ENCODE measurements around the gene LTB.

Gene LTB

DNA sequence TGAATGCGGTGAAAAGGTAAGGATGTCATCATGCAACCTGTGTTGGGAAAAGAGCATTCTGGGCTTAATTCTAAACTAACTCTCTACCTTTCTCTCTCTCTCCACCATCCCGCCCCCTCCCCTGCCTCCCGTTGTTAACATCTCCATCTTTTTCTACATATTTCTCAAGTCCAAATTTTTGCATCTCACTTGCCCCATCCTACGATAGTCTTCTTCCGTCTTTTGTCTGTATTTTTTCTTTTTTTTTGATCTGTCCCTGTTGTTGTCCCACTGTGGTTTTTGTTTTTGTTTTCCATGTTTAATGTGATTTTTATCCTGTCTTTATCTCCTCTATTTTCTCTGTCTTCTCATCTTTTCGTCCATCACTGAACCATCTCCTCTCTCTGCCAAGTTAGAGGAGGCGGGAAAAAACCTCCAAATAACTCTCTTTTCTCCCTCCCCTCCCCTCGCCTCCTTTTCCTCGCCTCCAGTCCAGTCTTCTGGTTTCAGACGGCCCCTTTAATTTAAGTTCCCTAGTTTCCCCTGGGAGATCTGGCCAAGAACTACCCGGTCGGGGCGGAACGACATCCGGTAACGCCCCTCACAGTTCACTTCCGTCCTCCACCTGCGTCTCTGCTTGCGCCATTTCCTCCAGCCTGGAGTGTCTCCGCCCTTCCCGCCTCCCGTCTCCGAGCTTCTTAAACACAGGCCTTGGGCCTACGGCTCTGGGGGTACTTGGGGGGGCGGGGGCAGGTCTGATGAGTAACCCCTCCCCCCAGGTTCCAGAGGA is 35.1 kb downstream of the LTB start, which contains the start of gene NFKBIL1:
Gene NFKBIL1 (plus strand): TSS at position 651 of the 769 bp plus-strand sequence. CDS start 87 bp downstream, at position 738.
- DNase-seq = peak; percentile 82

GRCh38 chr6:31546339-31546957 is 35.8 kb downstream of the LTB start, which contains the start of gene ATP6V1G2:
Gene ATP6V1G2 (minus strand): TSS chr6:31546608. CDS start chr6:31546559, 49 bp downstream.
- DNase-seq = peak; percentile 88

DNA sequence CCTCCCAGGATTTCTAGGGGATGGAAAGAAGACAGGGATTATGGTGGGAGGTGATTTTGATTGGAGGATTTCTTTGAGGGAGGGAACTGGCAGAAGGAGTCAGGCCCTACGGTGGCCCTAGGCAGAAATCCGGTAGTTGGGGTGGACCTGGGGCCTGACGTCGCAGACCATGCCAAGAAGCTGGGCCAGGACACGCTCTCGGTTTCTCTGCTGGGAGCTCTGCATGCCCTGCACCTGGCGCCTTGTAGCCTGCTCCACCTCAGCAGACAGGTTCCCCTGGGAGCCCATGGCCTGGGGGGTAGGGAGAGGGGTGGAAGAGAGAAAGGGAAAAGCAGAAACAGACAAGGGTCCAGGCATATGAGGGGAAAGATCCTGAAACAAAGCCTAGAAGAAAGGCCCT is 36.9 kb downstream of the LTB start:
- no peak for DNase-seq

GRCh38 chr6:31544676-31545075 is 37.5 kb downstream of the LTB start:
- no peak for DNase-seq

GRCh38 chr6:31543639-31544038 is 38.6 kb downstream of the LTB start:
- no peak for DNase-seq

DNA sequence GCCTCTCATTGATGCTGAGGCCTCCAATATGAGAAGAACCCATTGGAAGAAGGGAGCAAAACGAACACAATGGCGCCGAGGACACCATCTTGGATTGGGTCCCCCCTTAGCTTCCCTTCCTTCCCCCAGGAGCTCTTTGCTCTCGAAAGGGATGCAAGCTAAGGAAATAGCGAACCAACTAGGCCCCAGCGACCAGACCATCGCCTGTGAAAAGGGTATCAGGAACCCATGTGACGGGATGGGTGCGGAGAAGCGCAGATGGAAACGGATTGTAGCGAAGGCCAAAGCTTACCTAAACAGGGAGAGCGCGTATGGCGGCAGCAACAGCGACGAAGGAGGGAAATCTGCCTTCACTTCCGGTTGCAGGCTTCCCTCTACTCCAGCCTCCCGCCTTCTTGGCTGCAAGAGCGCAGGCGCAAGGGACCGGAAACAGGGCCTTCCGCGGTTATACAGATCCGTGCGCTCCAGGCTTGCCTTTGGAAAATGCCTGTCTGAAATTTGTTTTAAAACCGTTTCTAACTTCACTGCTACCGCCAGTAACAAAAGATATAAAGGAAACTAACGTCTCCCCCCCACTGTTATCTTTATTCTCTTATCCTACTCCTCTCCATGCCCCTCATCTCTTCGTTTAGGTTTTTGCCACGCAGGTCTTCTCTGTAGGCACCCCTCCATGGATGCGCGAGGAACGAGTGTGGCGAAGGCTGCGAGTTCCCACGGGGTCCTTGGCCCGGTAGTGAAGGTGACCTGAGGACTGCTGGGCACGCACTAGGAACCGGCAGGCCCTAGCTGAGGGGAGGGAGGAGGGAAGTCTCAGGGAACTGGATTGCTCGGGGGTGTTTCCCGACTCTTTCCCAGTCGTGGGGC is 40.3 kb downstream of the LTB start, which contains the start of gene DDX39B:
Gene DDX39B (minus strand): TSS at position 346 of the 864 bp plus-strand sequence. CDS start 1,471 bp downstream, outside the sequence.
- peak; percentile 88 for DNase-seq

- DNase-seq = peak; percentile 69
Measured at GRCh38 chr6:31541059-31541657, 41.1 kb downstream of the LTB start.

DNA sequence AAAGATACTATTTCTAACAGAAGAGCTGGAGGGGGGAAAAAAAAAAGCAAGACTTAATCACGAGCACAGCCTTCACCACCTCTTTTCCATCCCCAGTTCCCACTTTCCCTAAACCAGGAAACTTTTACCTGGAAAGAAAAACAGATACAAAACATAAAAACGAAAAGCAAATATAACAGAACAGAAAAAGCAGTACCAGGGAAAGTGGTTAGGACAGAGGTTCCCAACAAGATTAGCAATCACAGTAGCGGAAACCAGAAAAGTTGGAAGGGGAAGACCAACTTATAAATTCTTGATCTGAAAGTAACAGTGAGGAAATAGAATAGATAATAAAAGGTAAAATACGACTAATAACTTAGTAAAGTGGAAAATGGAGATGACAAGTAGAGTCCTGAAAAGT is 41.6 kb downstream of the LTB start:
- DNase-seq = no peak

DNA sequence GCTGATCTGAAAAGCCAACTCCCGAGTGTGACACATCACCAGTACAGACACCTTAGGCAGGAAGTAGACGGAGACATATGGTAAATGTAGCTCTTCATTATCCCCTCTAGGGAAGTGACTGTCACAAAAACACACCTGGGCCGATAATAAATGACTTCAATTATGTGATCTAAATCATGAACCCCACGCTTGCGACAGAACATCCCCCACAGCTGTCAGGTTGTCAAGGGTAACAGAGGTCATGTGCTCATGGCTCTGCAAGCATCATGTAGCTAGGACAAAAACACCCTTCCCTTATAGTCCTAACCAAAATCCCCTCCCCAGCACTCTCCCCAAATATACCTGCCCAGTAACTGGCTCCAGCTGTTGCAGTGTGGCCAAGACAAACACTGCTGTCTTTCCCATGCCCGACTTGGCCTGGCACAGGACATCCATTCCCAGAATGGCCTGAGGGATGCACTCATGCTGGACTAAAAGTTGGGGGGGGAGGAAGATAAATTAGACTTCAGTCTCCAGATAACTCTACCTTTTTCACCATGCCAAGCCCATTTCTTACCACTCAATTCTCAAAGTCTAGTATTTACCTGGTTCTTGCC is 43.3 kb downstream of the LTB start:
- DNase-seq = no peak

GRCh38 chr6:31535538-31536324 is 46.5 kb downstream of the LTB start:
- DNase-seq = no peak

GRCh38 chr6:31534521-31535040 is 47.6 kb downstream of the LTB start:
- no peak for DNase-seq

DNA sequence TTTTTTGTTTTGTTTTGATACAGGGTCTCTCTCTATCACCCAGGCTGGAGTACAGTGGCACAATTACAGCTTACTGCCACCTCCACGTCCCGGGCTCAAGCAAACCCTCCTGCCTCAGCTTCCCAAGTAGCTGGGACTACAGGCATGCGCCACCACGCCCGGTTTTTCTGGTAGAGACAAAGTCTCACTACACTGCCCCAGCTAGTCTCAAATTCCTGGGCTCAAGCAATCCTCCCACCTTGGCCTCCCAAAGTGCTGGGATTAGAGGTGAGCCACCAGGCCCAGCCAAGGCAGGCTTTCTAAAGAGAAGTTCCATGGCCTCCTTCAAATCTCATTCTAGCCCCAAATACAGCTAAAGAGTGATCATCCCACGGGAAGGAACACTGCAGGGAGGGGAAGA is 48.2 kb downstream of the LTB start:
- DNase-seq = no peak

DNA sequence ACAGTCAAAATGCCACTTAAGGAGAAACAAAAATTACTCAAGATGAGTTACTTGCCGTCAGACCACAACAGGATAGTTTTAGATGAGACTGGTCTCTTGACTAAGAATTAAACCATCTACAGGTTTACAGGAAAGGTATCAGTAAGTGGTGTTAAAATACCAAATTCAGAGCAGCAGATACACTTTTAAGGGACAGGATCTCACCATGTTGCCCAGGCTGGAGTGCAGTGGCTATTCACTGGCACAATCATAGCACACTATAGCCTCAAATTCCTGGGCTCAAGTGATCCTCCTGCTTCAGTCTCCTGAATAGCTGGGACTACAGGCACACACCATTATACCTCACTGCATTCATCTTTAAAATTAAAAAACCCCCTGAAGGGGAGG is 48.8 kb downstream of the LTB start:
- no peak for DNase-seq

GRCh38 chr6:31532644-31533454 is 49.4 kb downstream of the LTB start:
- DNase-seq = no peak

DNA sequence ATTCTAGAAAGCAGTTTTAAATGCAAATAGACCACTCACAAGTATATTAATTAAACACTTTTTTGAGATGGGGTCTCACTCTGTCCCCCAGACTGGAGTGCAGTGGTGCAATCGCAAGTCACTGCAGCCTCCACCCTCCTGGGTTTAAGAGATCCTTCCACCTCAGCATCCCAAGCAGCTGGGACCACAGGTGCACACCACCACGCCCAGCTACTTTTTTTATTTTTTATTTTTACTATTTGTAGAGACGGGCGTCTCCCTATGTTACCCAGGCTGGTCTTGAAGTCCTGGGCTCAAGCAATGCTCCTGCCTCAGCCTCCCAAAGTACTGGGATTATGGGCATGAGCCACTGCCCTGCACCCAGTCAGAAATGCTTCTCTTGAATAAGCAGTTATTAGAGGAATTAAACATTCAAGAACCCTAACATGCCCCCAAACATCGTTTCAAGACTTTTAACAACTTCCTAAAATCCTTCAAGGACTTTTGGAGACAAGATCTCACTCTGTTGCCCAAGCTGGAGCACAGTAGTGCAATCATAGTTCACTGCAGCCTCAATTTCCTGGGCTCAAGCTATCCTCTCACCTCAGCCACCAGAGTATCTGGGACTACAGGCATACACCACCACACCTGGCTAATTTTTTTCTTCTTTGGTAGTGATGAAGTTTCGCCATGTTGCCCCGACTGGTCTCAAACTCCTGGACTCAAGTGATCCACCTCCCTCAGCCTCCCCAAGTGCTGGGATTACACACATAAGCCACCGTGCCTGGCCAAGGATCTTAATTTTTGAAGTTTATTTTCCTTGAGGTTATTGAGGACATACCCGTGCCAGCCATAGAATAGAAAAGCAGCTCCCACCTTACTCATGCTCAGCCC is 50.2 kb downstream of the LTB start:
- DNase-seq = no peak

- no peak for DNase-seq
Measured at GRCh38 chr6:31531162-31531561, 51.1 kb downstream of the LTB start.

GRCh38 chr6:31530659-31531058 is 51.6 kb downstream of the LTB start:
- DNase-seq = no peak
